A549 (cell line): ENCODE results near the gene CENPB. TPM values are rescaled to one million over a fixed set of nuclear protein-coding genes. Genes with fewer than 3 reads are reported as not detected.

ENCODE experiments used
- ATAC-seq, 2 experiments: fragments of 200-7000 bp in 1 of 2; fragments of >200 bp in 1 of 2; cut with Nextera tagmentation in 1 of 2; cut with Tn5 transposase in 1 of 2; 3 replicates each; pipeline versions ENCODE4 v1.8.0 to v1.9.1; 2018 to 2020; ENCODE audit warnings: mild to moderate bottlenecking in 1 of 2, moderate library complexity in 1 of 2
- CTCF ChIA-PET: fragments of 300-600 bp; sonication (Branson Sonifier 250); formaldehyde crosslinking; extraction: SDS; loops from one replicate; lab custom pipeline; 2021; ENCODE audit warnings: antibody characterized with exemption, inconsistent platforms; lab: Yijun Ruan, JAX
- POLR2A ChIA-PET: fragments of 350-600 bp; formaldehyde crosslinking; extraction: SDS; loops from one replicate; lab custom pipeline; 2021; ENCODE audit warnings: antibody characterized with exemption, inconsistent platforms; lab: Yijun Ruan, JAX
- DNase-seq, 2 experiments: peaks; one replicate each; pipeline versions ENCODE4 v3.0.0 to v3.0.0-alpha.2; 2011 to 2016; ENCODE audit warnings: low read depth in 1 of 2, low spot score in 1 of 2
- FAIRE-seq: peaks from 2 replicates; lab custom pipeline; 2011; peaks lifted over from hg19 to GRCh38; lab: Jason Lieb, UNC
- H3K27ac ChIP-seq, 2 experiments: fragments of >200 bp; sonication (Bioruptor Twin); formaldehyde crosslinking; 3 replicates each; pipeline ENCODE4 v1.5.1; 2016 to 2017
- H3K4me1 ChIP-seq: fragments of >200 bp; sonication (Bioruptor Twin); formaldehyde crosslinking; 3 replicates; pipeline ENCODE4 v1.6.1; 2016
- H3K4me2 ChIP-seq: fragments of >200 bp; sonication (Bioruptor Twin); formaldehyde crosslinking; 3 replicates; pipeline ENCODE4 v1.6.1; 2016
- H3K4me3 ChIP-seq: fragments of >200 bp; sonication (Bioruptor Twin); formaldehyde crosslinking; 3 replicates; pipeline ENCODE4 v1.5.1; 2016
- H3K9me3 ChIP-seq: fragments of >200 bp; sonication (Bioruptor Twin); formaldehyde crosslinking; 3 replicates; pipeline ENCODE4 v1.6.1; 2016
- CBX8 ChIP-seq: fragments of 200-600 bp; sonication (generic); IDR thresholded peaks from 2 replicates; pipeline ENCODE4 v1.6.1; 2016
- CEBPB ChIP-seq, 2 experiments: fragments of >200 bp in 1 of 2; sonication (Bioruptor Twin) in 1 of 2; formaldehyde crosslinking in 1 of 2; IDR thresholded peaks; 2 replicates each; pipeline ENCODE4 v1.6.1; 2012 to 2016
- CHD2 ChIP-seq: fragments of 150-350 bp; IDR thresholded peaks from 2 replicates; pipeline ENCODE4 v1.6.1; 2014; ENCODE audit warnings: low read length; ENCODE audit not compliant: partially characterized antibody
- EP300 ChIP-seq, 2 experiments: fragments of >200 bp; sonication (Bioruptor Twin); formaldehyde crosslinking; IDR thresholded peaks; 2 replicates in 1 of 2; 3 replicates in 1 of 2; pipeline ENCODE4 v1.6.1; 2016 to 2017
- ESRRA ChIP-seq: fragments of 150-350 bp; IDR thresholded peaks from 2 replicates; pipeline ENCODE4 v1.6.1; 2014; ENCODE audit warnings: mild to moderate bottlenecking, low read length, borderline replicate concordance
- GATA3 ChIP-seq: IDR thresholded peaks from 2 replicates; pipeline ENCODE4 v1.6.1; 2012; ENCODE audit warnings: borderline replicate concordance
- HOXB13 ChIP-seq: fragments of 250-450 bp; sonication (Bioruptor Pico); IDR thresholded peaks from 2 replicates; pipeline ENCODE4 v1.5.0; 2020; ENCODE audit warnings: low read depth, mild to moderate bottlenecking, moderate library complexity
- HOXB5 ChIP-seq: fragments of 250-450 bp; sonication (Bioruptor Pico); IDR thresholded peaks from 2 replicates; pipeline ENCODE4 v1.5.0; 2020; ENCODE audit warnings: mild to moderate bottlenecking, moderate library complexity
- JUNB ChIP-seq: fragments of >200 bp; sonication (Bioruptor Twin); formaldehyde crosslinking; IDR thresholded peaks from 2 replicates; pipeline ENCODE4 v1.6.1; 2016
- MYC ChIP-seq: IDR thresholded peaks from 2 replicates; pipeline ENCODE4 v1.6.1; 2012; ENCODE audit warnings: mild to moderate bottlenecking, inconsistent platforms, low read length, improper control_type of control experiment, borderline replicate concordance
- NR3C1 ChIP-seq: fragments of >200 bp; sonication (Bioruptor Twin); formaldehyde crosslinking; IDR thresholded peaks from 3 replicates; pipeline ENCODE4 v1.6.1; 2017
- POLR2A ChIP-seq: IDR thresholded peaks from 2 replicates; pipeline ENCODE4 v1.6.1; 2012; ENCODE audit warnings: mild to moderate bottlenecking, low read length
- POLR2AphosphoS2 ChIP-seq: conservative IDR thresholded peaks from 2 replicates; pipeline ENCODE4 v1.6.1; 2012; ENCODE audit warnings: low read length, improper control_type of control experiment, inconsistent platforms
- RARB ChIP-seq: fragments of 250-450 bp; sonication (Bioruptor Pico); IDR thresholded peaks from 2 replicates; pipeline ENCODE4 v1.8.0; 2021; ENCODE audit warnings: mild to moderate bottlenecking, moderate library complexity
- TP53 ChIP-seq: fragments of 250-450 bp; sonication (Bioruptor Pico); IDR thresholded peaks from 2 replicates; pipeline ENCODE4 v1.5.0; 2021; ENCODE audit warnings: mild to moderate bottlenecking, moderate library complexity
- ZC3H11A ChIP-seq: fragments of 450-650 bp; IDR thresholded peaks from 2 replicates; pipeline ENCODE4 v1.6.1; 2014; ENCODE audit warnings: antibody characterized with exemption, mild to moderate bottlenecking
- WGBS: methylation state at CpG from one replicate; pipeline ENCODE4 v1.1.6; 2017; ENCODE audit errors: missing lambda C conversion rate; 5-methylcytosine and 5-hydroxymethylcytosine counted together
- polyA plus RNA-seq, 4 experiments: library from polyadenylated mRNA; depleted of rRNA in 3 of 4; stranded (reverse); fragments of >200 nt; fragmentation: RNase III in 1 of 4; extraction: RNeasy Plus Mini Kit Qiagen cat#74134 plus additional on column Dnase treatment in 1 of 4; gene quantifications; 2 replicates in 3 of 4; 3 replicates in 1 of 4; pipeline ENCODE4 v1.2.3, GENCODE V29; 2011 to 2017
- TF ChIP-seq, protein P1 (sequence below): IDR thresholded peaks from 2 replicates; pipeline ENCODE4 v1.6.1; 2012; ENCODE audit warnings: low read depth, borderline replicate concordance

CENPB gene
- polyA plus RNA-seq, 2 of the 4 experiments (the other 2 are of a cell fraction), result 42.6 to 106 TPM

- 86% methylated on average over 9 of the region's 9 CpGs for WGBS
- ATAC-seq (no peak), FAIRE-seq (no peak), DNase-seq (no peak)
- TF ChIP-seq JUNB, result no peak
- no peak for TF ChIP-seq EP300 (IDR thresholded peaks at IDR 0.05)
- no peak for TF ChIP-seq ESRRA
- no peak for TF ChIP-seq NR3C1
- no peak for TF ChIP-seq CBX8
- TF ChIP-seq CHD2, result no peak
- TF ChIP-seq, protein P1, sequence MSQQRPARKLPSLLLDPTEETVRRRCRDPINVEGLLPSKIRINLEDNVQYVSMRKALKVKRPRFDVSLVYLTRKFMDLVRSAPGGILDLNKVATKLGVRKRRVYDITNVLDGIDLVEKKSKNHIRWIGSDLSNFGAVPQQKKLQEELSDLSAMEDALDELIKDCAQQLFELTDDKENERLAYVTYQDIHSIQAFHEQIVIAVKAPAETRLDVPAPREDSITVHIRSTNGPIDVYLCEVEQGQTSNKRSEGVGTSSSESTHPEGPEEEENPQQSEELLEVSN, result no peak
- TF ChIP-seq MYC, result no peak
- TF ChIP-seq HOXB5 (CRISPR knock-in tag), result no peak
- TF ChIP-seq POLR2A, result no peak
- TF ChIP-seq CEBPB (IDR thresholded peaks at IDR 0.05), result no peak
- TF ChIP-seq GATA3, result no peak
- TF ChIP-seq HOXB13 (CRISPR knock-in tag), result no peak
- Histone ChIP-seq H3K27ac (peak overlapping the region; percentile 40 to 95; a peak in 5 of 6 replicates), H3K4me2 (no peak overlapping the region), H3K4me1 (peaks cover 52% of the 10 kb centered on the region), H3K9me3 (no peaks in the 10 kb centered on the region), H3K4me3 (no peak overlapping the region)
- ChIA-PET POLR2A (no interaction called here), CTCF (interaction anchor here (0.8 to 13.5 kb wide), 4 partner anchors 19 to 61 kb away, joined by 3 to 132 read pairs (median 66); no protein-coding TSS in a partner anchor)
These were observed 29.3 kb upstream of the CENPB start for GRCh38 chr20:3815703-3816315.

DNA sequence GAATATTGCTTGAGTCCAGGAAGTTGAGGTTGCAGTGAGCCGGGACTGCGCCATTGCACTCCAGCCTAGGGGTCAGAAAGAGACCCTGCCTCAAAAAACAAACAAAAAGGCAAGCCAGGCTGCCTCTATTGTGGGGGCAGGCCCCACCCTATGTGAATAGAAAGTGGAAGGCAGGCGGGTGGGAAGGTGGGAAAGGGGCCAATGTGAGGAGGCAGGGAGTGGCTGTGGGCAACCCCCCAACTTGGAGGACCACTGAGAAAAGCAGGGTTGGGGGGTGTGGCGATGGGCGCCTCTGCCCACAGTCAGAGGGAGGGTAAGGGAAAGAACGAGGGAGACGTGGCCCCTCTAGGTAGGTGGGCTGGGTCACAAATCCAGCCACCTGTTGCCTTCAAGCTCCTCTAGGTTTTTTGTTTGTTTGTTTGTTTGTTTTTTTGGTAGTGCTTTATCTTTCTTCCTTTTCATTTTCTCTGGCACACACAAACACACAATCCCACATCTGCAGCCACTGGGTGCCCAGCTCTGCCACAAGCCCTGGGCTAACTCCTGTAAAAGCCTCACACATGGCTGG lies 28.5 kb upstream of the CENPB start:
- TF ChIP-seq POLR2AphosphoS2 (0 out of 2 replicates have a peak, but pooled peaks have one; percentile 63), RARB (CRISPR knock-in tag) (no peak)
- H3K27ac ChIP-seq, result peak overlapping the region; percentile 13 to 95; a peak in 4 of 6 replicates
- peaks cover 60% of the 10 kb centered on the region for H3K4me1 ChIP-seq
- FAIRE-seq, result no peak
- H3K4me3 ChIP-seq, result no peak overlapping the region
- CTCF ChIA-PET, result interaction anchor here (1.0 to 13.5 kb wide), 4 partner anchors 40 to 238 kb away, joined by 3 to 132 read pairs (median 3); no protein-coding TSS in a partner anchor
- H3K9me3 ChIP-seq, result no peaks in the 10 kb centered on the region
- 93% methylated on average over 7 of the region's 7 CpGs for WGBS
- POLR2A ChIA-PET, result interaction anchor here (1.7 kb wide), 1 partner anchor 19 kb away, joined by 7 read pairs; the partner anchor contains the start of gene CDC25B
- no peak for DNase-seq
- H3K4me2 ChIP-seq, result no peak overlapping the region
- no peak for ATAC-seq

DNA sequence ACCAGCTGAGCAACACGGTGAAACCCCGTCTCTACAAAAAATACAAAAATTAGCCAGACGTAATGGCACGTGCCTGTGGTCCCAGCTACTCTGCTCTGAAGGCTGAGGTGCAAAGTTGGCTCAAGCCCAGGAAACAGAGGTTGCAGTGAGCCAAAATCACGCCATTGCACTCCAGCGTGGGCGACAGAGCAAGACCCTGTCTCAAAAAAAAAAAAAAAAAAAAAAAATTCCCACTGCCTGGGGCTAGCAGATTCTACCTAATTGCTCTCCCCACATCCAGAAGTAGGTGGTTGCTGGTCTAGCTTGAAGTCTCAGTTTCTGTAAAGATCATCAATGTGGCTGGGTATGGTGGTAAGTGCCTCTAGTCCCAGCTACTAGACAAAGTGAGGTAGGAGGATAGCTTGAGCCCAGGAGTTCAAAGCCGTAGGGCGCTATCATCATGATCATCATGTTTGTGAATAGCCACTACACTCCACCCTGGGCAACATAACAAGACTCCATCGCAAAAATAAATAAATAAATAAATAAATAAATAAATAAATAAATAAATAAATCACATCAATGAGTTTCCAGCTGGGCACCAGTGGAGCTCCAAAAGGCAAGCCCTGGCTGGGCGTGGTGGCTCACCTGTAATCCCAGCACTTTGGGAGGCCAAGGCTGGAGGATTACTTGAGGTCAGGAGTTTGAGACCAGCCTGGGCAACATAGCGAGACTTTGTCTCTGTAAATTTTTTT lies 27.5 kb upstream of the CENPB start:
- no peak for DNase-seq
- H3K4me3 ChIP-seq, result no peak overlapping the region
- H3K27ac ChIP-seq, result peak overlapping the region; percentile 95 to 99
- peak; percentile 100 for TF ChIP-seq ZC3H11A
- TF ChIP-seq TP53 (CRISPR knock-in tag), result no peak
- FAIRE-seq, result no peak
- H3K4me1 ChIP-seq, result peaks cover 57% of the 10 kb centered on the region
- H3K4me2 ChIP-seq, result peak overlapping the region; percentile 70
- ChIA-PET POLR2A (interaction anchor here (1.0 to 1.7 kb wide), 3 partner anchors 18 to 46 kb away, joined by 3 to 7 read pairs (median 3); partner anchors contain the start of genes ADISSP and CDC25B), CTCF (interaction anchor here (0.9 to 13.5 kb wide), 8 partner anchors 31 to 271 kb away, joined by 3 to 132 read pairs (median 4); no protein-coding TSS in a partner anchor)
- ATAC-seq, result no peak
- no peaks in the 10 kb centered on the region for H3K9me3 ChIP-seq
- WGBS, result 90% methylated on average over 12 of the region's 12 CpGs
